K562 (cell line): Measurements from ENCODE around the gene INO80E. TPM values are rescaled to one million over a fixed set of nuclear protein-coding genes. Genes with fewer than 3 reads are reported as not detected.

Source experiments
- BRD9 ChIP-seq: fragments of 450-650 bp; IDR thresholded peaks from 2 replicates; pipeline ENCODE4 v1.6.1; 2018; ENCODE audit warnings: low read depth; ENCODE audit not compliant: partially characterized antibody
- DDX20 ChIP-seq: fragments of 450-650 bp; IDR thresholded peaks from 2 replicates; pipeline ENCODE4 v1.6.1; 2016; ENCODE audit warnings: missing genetic modification characterization, low read depth, mild to moderate bottlenecking, missing compliant biosample characterization, moderate library complexity
- ELF2 ChIP-seq: fragments of 250-450 bp; sonication (Bioruptor Pico); IDR thresholded peaks from 2 replicates; pipeline ENCODE4 v1.5.0; 2021; ENCODE audit warnings: mild to moderate bottlenecking
- HDAC8 ChIP-seq: fragments of 450-650 bp; IDR thresholded peaks from 2 replicates; pipeline ENCODE4 v1.6.1; 2016; ENCODE audit warnings: mild to moderate bottlenecking, missing genetic modification characterization, moderate library complexity, missing compliant biosample characterization
- HES1 ChIP-seq: fragments of 450-650 bp; IDR thresholded peaks from 2 replicates; pipeline ENCODE4 v1.6.1; 2016; ENCODE audit warnings: low read depth, mild to moderate bottlenecking, moderate library complexity
- HINFP ChIP-seq: fragments of 450-650 bp; conservative IDR thresholded peaks from 2 replicates; pipeline ENCODE4 v1.6.1; 2016; ENCODE audit warnings: missing genetic modification characterization, low read depth, mild to moderate bottlenecking, control low read depth, missing compliant biosample characterization
- ILK ChIP-seq: fragments of 450-650 bp; IDR thresholded peaks from 2 replicates; pipeline ENCODE4 v1.6.1; 2016; ENCODE audit warnings: missing genetic modification characterization, low read depth, mild to moderate bottlenecking, missing compliant biosample characterization, moderate library complexity, borderline replicate concordance
- MXI1 ChIP-seq: IDR thresholded peaks from 2 replicates; pipeline ENCODE4 v1.6.1; 2011; ENCODE audit warnings: low read depth, mild to moderate bottlenecking, improper control_type of control experiment, low read length
- MYC ChIP-seq, 2 experiments: fragments of 250-450 bp in 1 of 2; sonication (Bioruptor Pico) in 1 of 2; IDR thresholded peaks; 2 replicates each; pipeline versions ENCODE4 v1.5.1 to v1.6.1; 2012 to 2021; ENCODE audit warnings: low read depth in 2 of 2, borderline replicate concordance in 1 of 2, improper control_type of control experiment in 1 of 2, low read length in 1 of 2, mild to moderate bottlenecking in 1 of 2, moderate library complexity in 1 of 2
- NKRF ChIP-seq: fragments of 450-650 bp; IDR thresholded peaks from 2 replicates; pipeline ENCODE4 v1.6.1; 2016; ENCODE audit warnings: borderline replicate concordance
- RFX5 ChIP-seq: IDR thresholded peaks from 2 replicates; pipeline ENCODE4 v1.6.1; 2011; ENCODE audit warnings: low read depth, mild to moderate bottlenecking, improper control_type of control experiment, low read length
- SFPQ ChIP-seq: fragments of 200-400 bp; formaldehyde crosslinking; IDR thresholded peaks from 2 replicates; pipeline ENCODE4 v1.6.1; 2017; ENCODE audit warnings: mild to moderate bottlenecking, low read depth, low read length, moderate library complexity
- TCF3 ChIP-seq: sonication (generic); formaldehyde crosslinking; IDR thresholded peaks from 2 replicates; pipeline ENCODE4 v1.4.0; 2020; ENCODE audit warnings: mild to moderate bottlenecking, missing genetic modification reagents
- USF2 ChIP-seq: sonication (generic); formaldehyde crosslinking; IDR thresholded peaks from 2 replicates; pipeline ENCODE4 v1.5.0; 2020; ENCODE audit warnings: missing genetic modification reagents
- ZKSCAN8 ChIP-seq: fragments of 200-800 bp; sonication (Bioruptor generic); IDR thresholded peaks from 2 replicates; pipeline ENCODE4 v1.6.1; 2016; ENCODE audit warnings: missing genetic modification characterization, missing compliant biosample characterization
- ZNF384 ChIP-seq: IDR thresholded peaks from 2 replicates; pipeline ENCODE4 v1.6.1; 2012; ENCODE audit warnings: low read depth, low read length, improper control_type of control experiment
- ZNF551 ChIP-seq: fragments of 250-450 bp; sonication (Bioruptor Pico); IDR thresholded peaks from 2 replicates; pipeline ENCODE4 v1.5.0; 2021; ENCODE audit warnings: mild to moderate bottlenecking, moderate library complexity
- ZNF668 ChIP-seq: fragments of 250-450 bp; sonication (Bioruptor Pico); IDR thresholded peaks from 2 replicates; pipeline ENCODE4 v1.8.0; 2022; ENCODE audit warnings: mild to moderate bottlenecking, inconsistent platforms
- ZNF75A ChIP-seq: fragments of 450-650 bp; formaldehyde crosslinking; IDR thresholded peaks from 2 replicates; pipeline ENCODE4 v1.4.0; 2020; ENCODE audit warnings: mild to moderate bottlenecking
- polyA plus RNA-seq, 8 experiments: library from polyadenylated mRNA; depleted of rRNA in 4 of 8; stranded (reverse) in 5 of 8; unstranded in 3 of 8; fragments of >200 nt; fragmentation: Nextera tagmentation in 2 of 8; fragmentation: Illumina TruSeq in 1 of 8; extraction: Ambion mirVana in 2 of 8; extraction: Trizol in 1 of 8; gene quantifications; 2 replicates each; pipeline versions ENCODE4 v1.2.1 to v1.2.3, GENCODE V29; 2011 to 2014; ENCODE audit warnings: inconsistent platforms in 1 of 8, missing spikeins in 1 of 8
- total RNA-seq, 7 experiments: library from RNA; depleted of rRNA in 6 of 7; stranded (reverse); fragments of >200 nt in 6 of 7; fragmentation: Illumina TruSeq in 2 of 7; extraction: Trizol in 2 of 7; gene quantifications; 2 replicates each; pipeline versions ENCODE4 v1.2.1 to v1.2.3, GENCODE V29; 2011 to 2021; ENCODE audit warnings: low replicate concordance in 1 of 7

The INO80E gene
- total and polyA plus RNA-seq, 9 of the 15 experiments (the other 6 are each of a cell fraction or from before 2014, with no cell fraction given), result 0.31 to 102 (median 49.3) TPM

GRCh38 chr16:29995324-29995910 lies 624 bp upstream of the INO80E start, which contains the start of gene HIRIP3 (continued):
- TF ChIP-seq MYC (IDR thresholded peaks at IDR 0.05; ENCODE audit: low read depth, low read length), result peak; percentile 96
- peak; percentile 93 for TF ChIP-seq MYC (CRISPR knock-in tag; IDR thresholded peaks at IDR 0.05; ENCODE audit: borderline replicate concordance, low read depth)
- TF ChIP-seq HDAC8 (tag), result 0 out of 2 replicates have a peak, but pooled peaks have one; percentile 53
- no peak for TF ChIP-seq ZNF551 (CRISPR knock-in tag)
- no peak for TF ChIP-seq SFPQ
- TF ChIP-seq USF2, result no peak
- TF ChIP-seq DDX20 (tag), result no peak
- TF ChIP-seq TCF3 (CRISPR knock-in tag), result 0 out of 2 replicates have a peak, but pooled peaks have one; percentile 13
- no peak for TF ChIP-seq ZNF668 (CRISPR knock-in tag)
- TF ChIP-seq HINFP, result peak; percentile 61; the same call in 1 of the 2 replicates
- TF ChIP-seq ZNF75A (CRISPR knock-in tag), result 0 out of 2 replicates have a peak, but pooled peaks have one; percentile 37
- 0 out of 2 replicates have a peak, but pooled peaks have one; percentile 44 for TF ChIP-seq ZNF384
- peak; percentile 26; the same call in 1 of the 2 replicates for TF ChIP-seq ZKSCAN8 (CRISPR knock-in tag)
- peak; percentile 46; the same call in 1 of the 2 replicates for TF ChIP-seq ELF2 (CRISPR knock-in tag)
- TF ChIP-seq RFX5, result no peak
- TF ChIP-seq ILK, result no peak
- no peak for TF ChIP-seq MXI1
- TF ChIP-seq BRD9, result peak; percentile 20
- TF ChIP-seq NKRF, result peak; percentile 83; the same call in 1 of the 2 replicates
- TF ChIP-seq HES1, result no peak
